ENCODE data around the gene MACROD2.

MACROD2 gene

DNA sequence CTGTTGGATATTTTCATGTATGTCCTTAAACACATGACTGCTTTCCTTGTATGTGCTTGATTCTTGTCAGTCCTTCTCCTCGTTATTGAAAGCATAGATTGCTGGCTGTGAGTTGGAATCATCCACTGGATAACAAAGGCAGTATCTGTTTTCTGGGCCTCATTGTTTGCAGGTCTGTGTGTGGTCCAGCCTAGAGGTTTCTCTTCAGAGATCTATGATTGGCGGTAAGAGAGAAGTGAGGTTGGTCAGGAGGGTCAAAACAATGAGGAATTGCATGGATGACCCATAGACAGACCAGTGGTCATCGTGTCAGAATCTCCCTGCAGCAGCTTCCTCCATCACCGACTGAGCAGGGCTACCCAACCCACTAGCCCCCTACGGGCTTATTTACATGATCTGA lies 1663.0 kb downstream of the MACROD2 start:
- DNase-seq (ENCODE audit: low read depth in 2 of 2) = no peak

DNA sequence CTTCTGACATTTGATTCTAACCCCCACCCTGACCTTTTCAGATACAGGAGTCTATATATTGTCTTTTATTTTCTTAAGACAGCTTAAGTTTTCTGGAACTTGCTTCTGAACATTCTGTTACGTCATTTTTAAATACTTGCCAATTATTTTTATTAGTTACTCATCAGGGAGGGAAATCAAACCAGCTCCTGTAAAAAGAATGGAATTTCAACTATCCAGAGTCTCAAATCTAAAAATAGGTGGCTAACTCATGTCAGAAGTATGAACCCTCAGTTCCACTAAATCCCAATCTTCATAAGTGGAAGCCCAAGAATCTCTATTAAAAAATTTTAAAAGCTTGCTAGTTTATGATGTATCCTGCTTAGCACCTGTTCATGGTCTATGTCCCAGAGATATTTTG lies 1677.9 kb downstream of the MACROD2 start:
- DNase-seq (ENCODE audit: low read depth in 2 of 2) = no peak

DNA sequence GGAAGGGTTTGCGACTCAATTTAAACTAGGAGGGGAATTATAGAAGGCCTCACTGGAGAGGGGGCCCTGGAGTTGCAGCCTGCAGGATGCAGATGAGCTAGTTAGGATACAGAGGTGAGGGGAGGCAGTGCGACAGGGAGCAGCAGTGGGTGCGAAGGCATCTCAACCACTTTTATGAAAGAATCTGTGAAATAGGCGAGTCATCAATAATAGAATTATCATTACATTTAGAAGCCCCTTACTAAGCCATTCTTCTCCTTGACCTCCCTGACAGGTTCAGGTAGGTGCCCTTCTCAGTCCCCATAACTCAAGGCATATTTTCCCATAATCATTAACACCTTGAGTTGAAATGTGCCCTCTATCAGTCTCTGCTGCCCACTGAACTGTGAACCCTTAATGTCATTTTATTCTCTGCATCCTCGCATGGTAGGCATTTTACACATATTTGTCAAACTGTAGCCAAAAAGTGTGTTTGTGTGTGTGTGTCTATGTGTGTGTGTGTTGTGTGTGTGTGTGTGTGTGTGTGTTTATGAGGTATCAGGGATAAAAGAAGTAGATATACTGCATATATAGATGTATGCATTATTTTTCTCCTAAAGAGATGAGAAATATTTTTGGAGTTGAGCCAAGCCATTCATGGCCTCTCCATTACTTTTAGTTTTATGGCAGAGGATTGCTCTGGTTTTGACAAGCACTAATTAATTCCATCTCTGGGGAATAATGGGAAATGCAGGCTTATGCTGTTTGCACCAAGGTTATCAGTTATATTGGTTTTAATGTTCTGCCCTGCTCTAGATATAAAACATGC lies 1679.1 kb downstream of the MACROD2 start:
- DNase-seq (ENCODE audit: low read depth in 2 of 2) = no peak

DNA sequence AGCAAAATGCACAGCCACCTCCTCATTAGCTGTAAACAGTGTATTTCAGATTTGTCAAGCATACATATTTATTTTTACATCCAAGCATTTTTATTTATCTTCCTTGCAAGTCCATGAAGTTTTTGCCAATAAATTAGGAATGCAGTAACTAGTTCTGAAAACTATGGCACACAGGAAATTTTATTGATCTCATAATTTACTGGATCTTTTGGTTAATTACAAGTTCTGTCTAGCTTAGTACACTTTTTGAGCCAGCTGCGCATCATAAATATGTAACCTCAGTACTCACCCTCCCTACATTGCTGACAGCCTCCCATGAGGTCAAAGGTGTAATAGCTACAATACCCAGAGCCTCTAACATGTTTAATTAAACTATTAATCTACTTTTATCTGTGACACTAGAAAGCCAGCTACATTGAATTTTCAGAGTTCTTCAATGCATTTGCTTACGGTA lies 1679.8 kb downstream of the MACROD2 start:
- DNase-seq (ENCODE audit: low read depth in 2 of 2) = no peak

DNA sequence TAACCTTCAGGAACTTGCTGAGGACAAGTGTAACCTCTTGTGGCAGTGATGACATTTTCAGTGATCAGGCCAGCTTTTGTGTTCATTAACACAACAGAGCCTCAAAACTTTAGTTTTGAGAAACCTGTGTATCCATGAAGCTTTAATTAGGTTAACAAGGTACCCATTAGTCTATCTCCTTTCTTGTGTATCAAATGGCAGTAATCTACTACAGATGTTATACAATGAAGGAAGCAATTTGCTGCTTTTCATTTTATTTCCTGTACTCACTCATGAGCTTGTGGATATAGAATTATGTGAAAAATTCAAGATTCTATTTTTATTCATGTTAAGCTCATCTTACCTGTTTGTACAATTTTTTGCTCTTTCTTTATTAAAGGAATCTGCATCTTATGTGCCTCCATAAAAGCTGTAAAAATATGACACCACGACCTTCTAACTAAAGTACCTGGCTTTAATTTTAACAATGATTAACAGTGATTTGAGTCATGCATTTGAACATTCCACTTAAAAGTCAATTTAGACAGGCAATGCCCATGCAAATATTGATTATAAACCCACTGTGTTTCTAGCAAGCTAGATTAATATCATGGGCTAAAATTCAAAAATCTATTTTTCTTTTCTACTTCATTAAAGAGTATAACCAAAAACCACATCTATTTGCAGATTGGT lies 1680.6 kb downstream of the MACROD2 start:
- DNase-seq (ENCODE audit: low read depth in 2 of 2) = no peak

DNA sequence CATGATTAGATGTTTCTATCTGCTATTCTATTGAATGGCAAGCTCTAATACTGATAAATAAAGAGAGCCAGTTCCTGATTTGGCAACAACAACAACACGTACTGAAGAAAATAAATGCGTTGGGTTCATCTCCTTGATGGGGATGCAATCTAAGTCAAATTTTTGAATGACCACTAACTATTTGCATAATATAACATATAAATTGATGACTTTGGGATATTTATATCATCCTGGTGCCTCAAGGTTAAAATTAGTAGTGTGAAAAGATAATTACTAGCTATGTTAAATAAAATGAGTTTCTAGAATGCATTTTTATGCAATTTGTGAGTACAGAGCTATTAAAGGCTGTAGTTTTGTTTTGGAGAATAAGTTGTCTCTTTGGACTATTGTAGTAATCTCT lies 1681.5 kb downstream of the MACROD2 start:
- DNase-seq (ENCODE audit: low read depth in 2 of 2) = no peak

DNA sequence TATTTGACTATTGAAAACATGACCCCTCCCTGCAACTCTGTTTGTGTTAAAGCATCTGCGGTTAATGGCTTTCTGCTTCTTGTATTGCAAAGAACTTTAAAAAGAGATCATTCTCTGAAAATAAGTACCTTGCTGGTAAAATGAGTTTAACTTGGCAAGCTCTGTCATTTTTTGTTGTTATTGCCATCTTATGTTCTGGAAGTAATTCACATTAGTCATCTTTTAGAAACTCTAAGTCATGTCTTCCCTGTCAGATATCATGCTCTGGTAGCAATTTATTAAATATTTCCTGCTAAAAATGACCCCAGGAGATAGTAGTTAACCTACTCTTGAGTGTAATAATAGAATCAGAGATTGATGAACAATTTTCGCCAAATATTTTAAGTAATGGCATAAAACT lies 1687.4 kb downstream of the MACROD2 start:
- DNase-seq (ENCODE audit: low read depth in 2 of 2) = no peak

DNA sequence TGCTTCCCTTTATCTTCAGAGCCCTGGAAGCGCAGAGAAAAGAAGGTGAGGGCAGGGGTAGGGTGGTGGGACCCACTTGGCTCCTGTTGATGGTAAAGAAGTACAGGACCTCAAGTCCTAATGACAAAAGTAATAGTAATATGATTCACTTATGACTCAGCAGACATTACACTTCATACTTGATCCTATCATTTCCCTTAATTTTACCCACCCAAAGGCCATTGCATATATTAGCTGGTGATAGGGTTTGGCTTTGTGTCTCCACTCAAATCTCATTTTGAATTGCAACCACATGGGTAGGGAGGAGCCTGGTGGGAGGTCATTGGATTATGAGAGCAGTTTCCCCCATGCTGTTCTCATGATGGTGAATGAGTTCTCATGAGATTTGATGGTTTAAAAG lies 1697.3 kb downstream of the MACROD2 start:
- DNase-seq (ENCODE audit: low read depth in 2 of 2) = no peak

DNA sequence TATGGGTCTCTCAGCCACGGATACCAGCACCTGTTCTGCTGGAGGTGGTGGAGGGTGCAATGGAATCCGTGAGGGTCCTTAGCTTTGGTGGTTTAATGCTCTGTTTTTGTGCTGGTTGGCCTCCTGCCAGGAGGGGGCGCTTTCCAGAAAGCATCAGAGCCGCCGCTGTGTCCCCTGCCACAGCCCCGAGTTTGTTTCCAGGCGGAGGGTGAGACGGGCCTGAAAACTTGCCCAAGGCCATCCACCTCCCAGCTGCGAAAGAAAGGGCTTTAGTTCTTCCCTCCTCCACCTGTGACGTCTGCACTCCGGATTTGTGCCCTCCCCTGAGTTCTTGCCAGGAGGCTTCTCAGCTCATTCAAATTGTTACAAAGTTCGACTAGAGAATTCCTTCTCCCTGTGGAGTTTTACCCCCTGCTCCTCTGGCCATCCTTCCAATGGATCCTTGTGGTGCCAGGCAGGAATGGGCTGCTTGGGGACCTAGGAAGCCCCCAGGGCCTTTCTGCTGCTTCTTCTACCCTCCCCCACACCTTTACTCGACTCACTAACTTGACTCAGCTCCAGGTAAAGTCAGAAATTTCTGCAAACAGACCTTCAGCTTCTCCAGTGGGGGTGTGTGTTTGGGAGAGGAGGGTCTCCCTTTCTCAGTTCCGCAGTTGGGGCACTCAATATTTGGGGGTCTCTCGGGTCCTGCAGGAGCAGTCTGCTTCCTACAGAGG lies 1704.3 kb downstream of the MACROD2 start:
- DNase-seq (ENCODE audit: low read depth in 2 of 2) = no peak

DNA sequence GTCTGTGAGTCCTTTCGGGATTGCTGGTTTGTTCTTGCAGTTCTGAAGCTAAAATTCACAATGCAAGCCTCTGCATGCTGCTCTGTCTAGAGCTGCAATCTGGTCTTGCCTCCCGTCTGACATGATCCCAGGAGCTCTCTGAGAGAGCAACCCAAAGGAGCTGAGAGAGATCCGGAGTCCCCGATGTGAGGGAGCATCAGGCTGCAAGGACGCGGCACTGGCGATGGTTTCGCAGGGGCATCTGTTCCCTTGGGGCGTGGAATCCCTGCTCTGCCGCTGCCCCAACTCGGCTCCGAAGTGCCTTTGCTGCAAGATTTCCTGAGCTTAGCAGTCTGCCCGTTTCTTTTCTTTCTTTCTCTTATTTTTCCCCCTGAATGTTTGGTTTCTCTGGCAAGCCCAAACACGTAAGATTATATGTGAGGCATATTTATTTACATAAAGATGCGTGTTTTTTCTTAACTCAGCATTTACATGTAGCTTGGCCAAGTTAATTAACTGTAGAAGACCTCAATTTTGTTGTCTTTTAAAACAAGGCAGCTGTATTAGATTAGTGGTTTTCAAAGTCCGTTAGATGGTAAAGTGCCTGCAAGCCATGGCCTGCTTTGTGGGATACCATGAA lies 1704.9 kb downstream of the MACROD2 start:
- DNase-seq (ENCODE audit: low read depth in 2 of 2) = no peak

DNA sequence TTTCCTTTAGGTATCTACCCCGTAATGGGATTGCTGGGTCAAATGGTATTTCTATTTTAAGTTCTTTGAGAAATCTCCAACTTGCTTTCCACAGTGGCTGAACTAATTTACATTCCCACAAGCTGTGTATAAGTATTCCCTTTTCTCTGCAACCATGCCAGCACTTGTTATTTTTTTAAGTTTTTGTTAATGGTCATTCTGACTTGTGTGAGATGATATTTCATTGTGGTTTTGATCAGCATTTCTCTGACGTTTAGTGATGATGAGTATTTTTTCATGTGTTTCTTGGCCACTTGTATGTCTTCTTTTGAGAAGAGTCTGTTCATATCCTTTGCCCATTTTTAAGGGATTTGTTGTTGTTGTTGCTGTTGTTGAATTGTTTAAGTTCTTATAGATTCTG lies 1706.8 kb downstream of the MACROD2 start:
- DNase-seq (ENCODE audit: low read depth in 2 of 2) = no peak

DNA sequence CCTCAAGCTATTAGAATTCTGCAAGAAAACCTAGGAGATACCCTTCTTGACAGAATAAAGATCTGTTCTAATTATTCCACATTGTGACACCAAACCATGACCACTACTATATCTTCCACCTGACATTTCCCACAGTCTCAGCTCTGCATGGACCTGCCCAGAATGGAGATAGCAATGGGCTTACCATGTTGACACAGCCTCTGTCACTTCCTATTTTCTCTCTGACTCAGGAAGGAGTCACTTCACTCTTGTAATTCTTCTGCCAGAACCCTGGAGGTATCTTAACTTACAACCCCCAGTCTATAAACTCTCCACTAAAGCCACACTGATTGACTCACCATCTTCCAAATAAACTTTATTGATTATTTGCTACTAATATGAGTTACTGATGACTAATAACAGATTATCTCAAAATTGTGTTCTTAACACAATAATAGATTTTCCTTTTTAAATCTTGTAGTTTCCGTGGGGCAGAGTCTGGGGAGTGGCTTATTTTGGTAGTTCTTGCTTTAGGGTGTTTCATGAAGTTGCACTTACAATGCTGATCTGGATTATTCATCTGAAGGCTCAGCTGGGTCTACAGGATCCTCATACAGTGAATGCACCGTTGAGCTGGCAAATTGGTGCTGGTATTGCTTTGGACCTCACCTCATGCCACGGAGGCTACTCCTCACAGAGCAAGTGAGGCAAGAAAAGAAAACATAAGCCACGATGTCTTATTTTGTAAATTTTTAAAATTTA lies 1708.0 kb downstream of the MACROD2 start:
- no peak for DNase-seq (ENCODE audit: low read depth in 2 of 2)

DNA sequence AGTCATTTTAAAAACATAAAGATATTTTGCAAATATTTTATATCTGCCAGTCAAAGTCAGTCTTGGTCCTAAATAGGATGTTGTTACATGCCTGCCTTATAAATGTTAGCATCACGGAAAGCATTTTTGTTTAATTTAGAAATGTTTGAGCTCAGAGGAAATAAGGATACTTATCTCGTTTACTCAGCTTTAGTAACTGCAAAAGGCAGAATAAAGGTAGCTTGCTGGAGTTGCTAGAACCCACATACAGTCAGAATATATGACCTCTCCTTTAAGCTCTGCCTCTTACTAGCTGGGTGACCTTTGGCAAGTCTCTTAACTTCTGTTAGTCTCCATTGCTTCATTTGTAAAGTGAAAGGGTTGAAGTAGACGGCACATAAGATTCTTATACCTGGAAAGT lies 1710.7 kb downstream of the MACROD2 start:
- DNase-seq (ENCODE audit: low read depth in 2 of 2) = no peak

DNA sequence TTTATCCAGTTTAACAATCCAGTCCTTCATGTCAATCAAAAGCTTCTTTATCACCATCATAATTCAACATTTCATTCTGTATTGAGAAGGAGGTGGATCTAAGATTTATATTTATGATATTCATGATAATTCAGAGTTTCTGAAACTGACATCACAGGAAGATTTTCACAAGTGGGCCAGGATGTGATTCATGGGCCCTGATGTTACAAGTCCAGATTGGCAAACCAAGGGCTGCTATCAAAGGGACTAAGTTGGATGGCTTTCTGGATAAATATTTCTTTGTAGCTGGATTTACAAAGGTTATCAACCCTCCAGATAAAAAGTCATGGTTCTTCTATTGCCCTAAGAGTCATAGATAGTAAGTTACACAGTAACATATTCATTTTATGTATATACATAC lies 1711.4 kb downstream of the MACROD2 start:
- DNase-seq (ENCODE audit: low read depth in 2 of 2) = no peak

DNA sequence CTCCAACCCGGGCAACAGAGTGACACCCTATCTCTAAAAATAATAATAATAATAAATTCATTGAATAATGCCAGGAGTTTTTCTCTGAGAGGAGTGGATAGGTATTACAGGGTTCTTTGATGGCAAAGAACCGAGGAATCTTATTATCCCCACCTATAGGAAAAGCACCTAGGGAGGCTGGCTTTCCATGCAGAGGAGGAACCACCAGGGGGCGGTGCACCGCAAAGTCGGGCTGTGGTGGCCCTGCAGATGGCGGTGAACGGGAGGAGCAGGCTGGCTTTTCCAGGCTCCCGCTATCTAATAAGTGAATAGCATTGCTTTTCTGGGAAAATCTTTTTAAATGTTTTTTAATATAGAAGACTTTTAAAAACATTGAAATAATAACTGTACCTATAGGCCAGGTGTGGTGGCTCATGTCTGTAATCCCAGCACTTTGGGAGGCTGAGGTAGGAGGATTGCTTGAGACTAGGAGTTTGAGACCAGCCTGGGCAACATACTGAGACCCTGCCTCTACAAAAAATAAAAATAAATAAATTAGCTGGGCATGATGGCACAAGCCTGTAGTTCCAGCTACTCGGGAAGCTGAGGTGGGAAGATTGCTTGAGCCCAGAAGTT lies 1713.8 kb downstream of the MACROD2 start:
- peak in 1 of 2 donors; percentile 6 for DNase-seq (ENCODE audit: low read depth in 2 of 2)

DNA sequence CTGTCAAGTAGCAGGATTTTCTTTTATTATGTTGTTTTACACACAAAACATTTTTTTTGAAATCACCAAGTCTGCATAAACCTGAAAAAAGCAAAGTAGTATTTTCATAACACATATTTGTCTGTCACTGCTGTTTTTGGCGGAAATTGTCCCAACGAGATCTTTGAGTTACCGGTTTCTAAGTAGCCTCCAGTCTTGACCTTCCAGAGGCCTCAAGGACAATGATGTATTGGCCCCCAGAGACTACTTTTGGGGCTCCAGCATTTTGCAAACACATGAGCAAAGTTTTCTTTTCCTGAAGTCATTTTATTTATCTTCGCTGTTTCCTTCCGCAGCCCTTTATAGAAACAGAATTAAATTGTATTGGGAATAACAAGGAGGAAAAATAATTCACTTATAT lies 1715.3 kb downstream of the MACROD2 start:
- DNase-seq (ENCODE audit: low read depth in 2 of 2) = no peak

DNA sequence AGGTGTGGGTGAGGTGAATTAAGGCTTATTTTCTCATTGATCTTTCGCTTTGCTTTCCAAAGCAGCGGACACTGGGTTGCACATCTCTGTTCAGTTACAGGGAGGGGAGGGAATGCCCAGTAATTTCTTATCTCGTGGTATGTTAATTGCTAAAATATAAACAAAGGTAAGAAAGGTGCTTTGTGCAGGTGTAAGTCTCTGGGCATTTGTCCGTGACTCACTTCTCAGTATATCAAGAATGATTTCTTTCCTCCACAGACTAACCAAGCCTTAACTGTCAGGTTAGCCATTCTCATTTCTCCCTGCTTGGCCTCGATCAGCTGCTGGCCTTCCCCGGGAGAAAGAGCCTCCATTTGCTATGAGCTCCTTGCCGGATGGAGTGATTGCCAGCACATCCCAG lies 1715.9 kb downstream of the MACROD2 start:
- DNase-seq (ENCODE audit: low read depth in 2 of 2) = no peak

DNA sequence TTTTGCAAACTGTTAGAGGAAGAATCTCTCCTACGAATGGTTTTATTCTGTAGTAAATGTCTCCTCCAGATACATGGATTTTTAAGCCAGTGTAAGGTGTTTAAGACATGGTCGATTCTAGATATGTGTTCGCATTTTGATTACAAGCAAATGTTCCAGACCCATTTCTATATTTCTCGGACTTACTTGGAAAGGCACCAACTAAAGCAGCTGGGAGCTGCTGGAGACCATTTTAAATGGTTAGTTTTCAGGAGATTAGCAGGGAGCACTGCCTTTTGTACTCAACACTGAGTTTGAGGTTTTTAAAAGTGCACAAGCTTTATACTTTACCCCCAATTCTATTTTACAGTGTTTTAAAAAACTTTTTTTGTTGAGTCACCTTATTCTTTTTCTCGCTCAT lies 1720.9 kb downstream of the MACROD2 start:
- no peak for DNase-seq (ENCODE audit: low read depth in 2 of 2)

DNA sequence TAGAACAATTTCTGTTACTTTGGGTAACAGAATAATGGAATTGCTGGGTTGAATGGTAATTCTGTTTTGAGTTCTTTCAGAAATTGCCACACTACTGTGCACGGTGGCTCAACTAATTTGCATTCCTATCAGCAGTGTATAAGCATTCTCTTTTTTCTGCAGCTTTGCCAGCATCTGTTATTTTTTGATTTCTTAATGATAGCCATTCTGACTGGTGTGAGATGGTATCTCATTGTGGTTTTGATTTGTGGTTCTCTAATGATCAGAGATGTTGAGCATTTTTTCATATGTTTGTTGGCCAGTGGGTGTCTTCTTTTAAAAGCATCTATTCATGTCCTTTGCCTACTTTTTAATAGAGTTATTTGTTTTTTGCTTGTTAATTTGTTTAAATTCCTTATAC lies 1731.1 kb downstream of the MACROD2 start:
- no peak for DNase-seq (ENCODE audit: low read depth in 2 of 2)

DNA sequence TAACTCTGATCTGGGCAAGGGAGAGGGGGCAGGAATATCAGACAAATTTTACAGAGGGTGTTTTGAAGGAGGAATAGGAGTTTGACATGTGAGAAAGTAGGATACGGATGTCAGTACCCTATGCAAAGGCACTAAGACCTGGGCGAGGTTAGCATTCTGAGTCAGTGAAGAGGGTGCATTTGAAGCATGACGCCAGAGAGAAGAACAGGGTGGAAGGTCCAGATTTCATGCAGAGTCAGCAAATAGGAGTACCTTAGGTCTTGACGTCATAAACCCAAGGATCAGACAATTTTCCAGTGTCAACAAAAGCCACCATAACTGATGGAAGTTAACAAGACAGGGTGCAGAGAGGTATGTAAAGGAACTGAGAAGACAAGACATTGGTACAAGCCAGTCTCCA lies 1738.7 kb downstream of the MACROD2 start:
- DNase-seq (ENCODE audit: low read depth in 2 of 2) = no peak

DNA sequence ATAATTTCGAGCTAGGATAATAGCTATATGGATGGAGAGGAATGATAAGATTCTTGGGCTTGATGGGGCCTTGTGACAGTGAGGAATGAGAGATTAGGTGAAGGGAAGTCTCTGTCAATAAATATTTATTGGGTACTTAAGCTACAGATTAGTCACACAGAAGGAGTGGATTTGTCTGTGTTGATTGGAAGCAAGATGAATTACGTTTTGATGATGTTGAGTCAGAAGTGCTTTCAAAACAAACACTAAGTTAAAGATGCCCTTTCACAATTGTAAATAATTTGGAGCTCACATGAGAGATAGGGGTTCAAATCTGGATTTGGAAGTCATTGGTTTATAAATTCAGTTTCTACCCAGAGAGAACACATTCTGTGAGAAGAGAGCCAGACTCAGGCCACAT lies 1743.7 kb downstream of the MACROD2 start:
- DNase-seq (ENCODE audit: low read depth in 2 of 2) = no peak

Data from stimulated activated CD8-positive, alpha-beta memory T cell treated with anti-CD3 and anti-CD28 coated beads, Interleukin-15, amount 100 ng/mL, for 48 hours (primary cell).